Tibial nerve (tissue), 4 donors: ENCODE results near the gene KIF17. TPM values are rescaled to one million over a fixed set of nuclear protein-coding genes. Genes with fewer than 3 reads are reported as not detected.
A peak's percentile ranks its signal among the peaks of the same experiment; 100 is the strongest.

Experiments used
- DNase-seq, 2 donors: peaks; one replicate each; pipeline ENCODE4 v3.0.0-alpha.2; 2019; ENCODE audit warnings: low spot score in 2 of 2
- H3K27ac ChIP-seq, 4 donors: fragments of 200-600 bp; sonication (generic) in 3 of 4; one replicate each; pipeline ENCODE4 v1.5.1; 2017 to 2019; ENCODE audit warnings: mild to moderate bottlenecking in 1 of 4
- H3K27me3 ChIP-seq, 2 donors: fragments of 200-600 bp; sonication (generic) in 1 of 2; one replicate each; pipeline versions ENCODE4 v1.5.1 to v1.6.0; 2017 to 2019
- H3K36me3 ChIP-seq, 3 donors: fragments of 200-600 bp; sonication (generic); one replicate each; pipeline ENCODE4 v1.5.1; 2018 to 2019
- H3K4me1 ChIP-seq, 4 donors: fragments of 200-600 bp; sonication (generic) in 3 of 4; one replicate each; pipeline ENCODE4 v1.5.1; 2017 to 2019
- H3K4me3 ChIP-seq, 4 donors: fragments of 200-600 bp; sonication (generic) in 3 of 4; one replicate each; pipeline ENCODE4 v1.5.1; 2017 to 2019; ENCODE audit warnings: mild to moderate bottlenecking in 1 of 4, moderate library complexity in 1 of 4
- H3K9me3 ChIP-seq, 4 donors: fragments of 200-600 bp; sonication (generic) in 3 of 4; one replicate each; pipeline ENCODE4 v1.5.1; 2017 to 2019
- EP300 ChIP-seq, 2 donors: sonication (generic); formaldehyde crosslinking; IDR thresholded peaks; one replicate each; pipeline ENCODE4 v1.6.1; 2017; ENCODE audit warnings: antibody characterized with exemption in 2 of 2, mild to moderate bottlenecking in 1 of 2
- POLR2A ChIP-seq, 2 donors: fragments of 450-650 bp; IDR thresholded peaks; one replicate each; pipeline ENCODE4 v1.6.1; 2017; ENCODE audit warnings: antibody characterized with exemption in 2 of 2, mild to moderate bottlenecking in 2 of 2, moderate library complexity in 2 of 2
- WGBS, 2 donors: methylation state at CpG; one replicate each; pipeline ENCODE4 v1.1.5; 2018; 5-methylcytosine and 5-hydroxymethylcytosine counted together
- total RNA-seq, 4 donors: library from RNA; depleted of rRNA; stranded (reverse); fragments of >200 nt; gene quantifications; one replicate each; pipeline ENCODE4 v1.1.0, GENCODE V29; 2016
- TF ChIP-seq, protein P1 (sequence below), 5 experiments: fragments of 200-600 bp in 3 of 5; fragments of 450-650 bp in 2 of 5; sonication (generic) in 3 of 5; IDR thresholded peaks; one replicate each; pipeline ENCODE4 v1.5.1; 2016 to 2019; ENCODE audit warnings: antibody characterized with exemption in 5 of 5, mild to moderate bottlenecking in 3 of 5, moderate library complexity in 2 of 5

The KIF17 gene
- total RNA-seq, 4 donors from 2014 or later: 0.59 to 4.2 (median 3.3) TPM

DNA sequence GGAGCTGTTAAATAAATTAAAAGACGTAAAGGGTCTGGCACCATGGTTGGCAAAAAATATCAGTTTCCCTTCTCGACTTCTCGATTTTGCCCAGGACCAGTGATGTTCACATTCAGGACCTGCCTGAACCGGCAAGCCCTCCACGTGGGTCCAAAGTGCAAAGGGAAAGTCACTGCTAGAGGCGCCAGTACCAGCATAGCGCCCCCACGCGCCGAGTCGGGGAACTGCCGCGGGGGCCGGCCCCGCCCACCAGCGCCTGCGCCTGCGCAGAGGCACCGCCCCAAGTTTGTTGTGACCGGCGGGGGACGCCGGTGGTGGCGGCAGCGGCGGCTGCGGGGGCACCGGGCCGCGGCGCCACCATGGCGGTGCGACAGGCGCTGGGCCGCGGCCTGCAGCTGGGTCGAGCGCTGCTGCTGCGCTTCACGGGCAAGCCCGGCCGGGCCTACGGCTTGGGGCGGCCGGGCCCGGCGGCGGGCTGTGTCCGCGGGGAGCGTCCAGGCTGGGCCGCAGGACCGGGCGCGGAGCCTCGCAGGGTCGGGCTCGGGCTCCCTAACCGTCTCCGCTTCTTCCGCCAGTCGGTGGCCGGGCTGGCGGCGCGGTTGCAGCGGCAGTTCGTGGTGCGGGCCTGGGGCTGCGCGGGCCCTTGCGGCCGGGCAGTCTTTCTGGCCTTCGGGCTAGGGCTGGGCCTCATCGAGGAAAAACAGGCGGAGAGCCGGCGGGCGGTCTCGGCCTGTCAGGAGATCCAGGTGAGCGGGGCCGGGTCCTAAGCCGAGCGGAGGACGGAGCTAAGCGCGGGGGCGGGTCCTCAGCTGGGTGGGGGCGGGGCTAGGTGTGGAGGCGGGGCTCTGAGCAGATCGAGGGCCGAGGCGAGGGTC, 84.4 kb downstream of the KIF17 start, which contains the start of gene PINK1:
Gene PINK1 (plus strand): TSS at position 269 of the 875 bp plus-strand sequence. CDS start 91 bp downstream, at position 360.
- peaks cover 0 to 10% of the 10 kb centered on the region in 2 donors for H3K27me3 ChIP-seq
- peak; percentile 62 to 77 for DNase-seq
- H3K36me3 ChIP-seq: peaks cover 0 to 19% (median 0%) of the 10 kb centered on the region in 3 donors
- H3K9me3 ChIP-seq: no peaks in the 10 kb centered on the region
- H3K27ac ChIP-seq: peak within 1 kb of the TSS; percentile 21 to 95 (median 93)
- peaks cover 0 to 32% (median 12%) of the 10 kb centered on the region in 4 donors for H3K4me1 ChIP-seq
- peak within 1 kb of the TSS; percentile 71 to 99 (median 92) for H3K4me3 ChIP-seq
- 5% methylated on average over 20 to 29 of the region's 93 CpGs for WGBS, 2 donors
- TF ChIP-seq POLR2A (IDR thresholded peaks at IDR 0.05) (peak; percentile 70 to 86), EP300 (IDR thresholded peaks at IDR 0.05) (peak in 1 of 2 donors; percentile 66)
- TF ChIP-seq, protein P1, sequence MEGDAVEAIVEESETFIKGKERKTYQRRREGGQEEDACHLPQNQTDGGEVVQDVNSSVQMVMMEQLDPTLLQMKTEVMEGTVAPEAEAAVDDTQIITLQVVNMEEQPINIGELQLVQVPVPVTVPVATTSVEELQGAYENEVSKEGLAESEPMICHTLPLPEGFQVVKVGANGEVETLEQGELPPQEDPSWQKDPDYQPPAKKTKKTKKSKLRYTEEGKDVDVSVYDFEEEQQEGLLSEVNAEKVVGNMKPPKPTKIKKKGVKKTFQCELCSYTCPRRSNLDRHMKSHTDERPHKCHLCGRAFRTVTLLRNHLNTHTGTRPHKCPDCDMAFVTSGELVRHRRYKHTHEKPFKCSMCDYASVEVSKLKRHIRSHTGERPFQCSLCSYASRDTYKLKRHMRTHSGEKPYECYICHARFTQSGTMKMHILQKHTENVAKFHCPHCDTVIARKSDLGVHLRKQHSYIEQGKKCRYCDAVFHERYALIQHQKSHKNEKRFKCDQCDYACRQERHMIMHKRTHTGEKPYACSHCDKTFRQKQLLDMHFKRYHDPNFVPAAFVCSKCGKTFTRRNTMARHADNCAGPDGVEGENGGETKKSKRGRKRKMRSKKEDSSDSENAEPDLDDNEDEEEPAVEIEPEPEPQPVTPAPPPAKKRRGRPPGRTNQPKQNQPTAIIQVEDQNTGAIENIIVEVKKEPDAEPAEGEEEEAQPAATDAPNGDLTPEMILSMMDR (IDR thresholded peaks at IDR 0.05): peak; percentile 96 to 100 (median 99)

GRCh38 chr1:20632386-20632785, 85.4 kb downstream of the KIF17 start:
- WGBS, 2 donors: 74 to 75% methylated on average over 3 of the region's 3 CpGs
- Histone ChIP-seq H3K9me3 (no peaks in the 10 kb centered on the region), H3K27me3 (peaks cover 0 to 10% of the 10 kb centered on the region in 2 donors), H3K36me3 (peaks cover 0 to 8% (median 0%) of the 10 kb centered on the region in 3 donors), H3K4me1 (peaks cover 0 to 32% (median 12%) of the 10 kb centered on the region in 4 donors), H3K27ac (no peak overlapping the region), H3K4me3 (no peak overlapping the region)
- no peak for TF ChIP-seq POLR2A (IDR thresholded peaks at IDR 0.05)
- no peak for TF ChIP-seq EP300 (IDR thresholded peaks at IDR 0.05)
- TF ChIP-seq, protein P1 (IDR thresholded peaks at IDR 0.05): no peak
- DNase-seq: no peak

DNA sequence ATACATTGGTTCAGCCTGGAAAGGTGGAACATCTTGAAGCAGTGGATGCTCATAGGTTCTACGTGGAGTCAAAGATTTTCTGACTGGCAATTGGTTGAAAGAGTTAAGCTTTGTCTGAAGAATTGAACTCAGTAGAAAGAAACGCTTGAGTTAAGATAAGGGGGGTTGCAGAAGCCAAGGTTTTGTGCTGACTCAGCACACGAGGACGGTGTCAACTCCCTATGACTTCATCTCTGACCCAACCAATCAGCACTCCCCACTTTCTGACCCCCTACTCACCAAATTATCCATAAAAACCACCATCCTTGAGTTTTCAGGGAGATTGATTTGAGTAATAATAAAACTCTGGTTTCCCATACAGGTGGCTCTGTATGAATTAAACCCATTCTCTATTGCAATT, 87.1 kb downstream of the KIF17 start:
- no peaks in the 10 kb centered on the region for H3K36me3 ChIP-seq
- no peak overlapping the region for H3K4me3 ChIP-seq
- WGBS, 2 donors: 31 to 48% methylated on average over 4 of the region's 4 CpGs
- no peaks in the 10 kb centered on the region for H3K9me3 ChIP-seq
- DNase-seq: no peak
- H3K4me1 ChIP-seq: peaks cover 0 to 23% (median 12%) of the 10 kb centered on the region in 4 donors
- TF ChIP-seq, protein P1 (IDR thresholded peaks at IDR 0.05): no peak
- no peak for TF ChIP-seq POLR2A (IDR thresholded peaks at IDR 0.05)
- no peak for TF ChIP-seq EP300 (IDR thresholded peaks at IDR 0.05)
- H3K27ac ChIP-seq: no peak overlapping the region
- H3K27me3 ChIP-seq: peaks cover 0 to 10% of the 10 kb centered on the region in 2 donors

DNA sequence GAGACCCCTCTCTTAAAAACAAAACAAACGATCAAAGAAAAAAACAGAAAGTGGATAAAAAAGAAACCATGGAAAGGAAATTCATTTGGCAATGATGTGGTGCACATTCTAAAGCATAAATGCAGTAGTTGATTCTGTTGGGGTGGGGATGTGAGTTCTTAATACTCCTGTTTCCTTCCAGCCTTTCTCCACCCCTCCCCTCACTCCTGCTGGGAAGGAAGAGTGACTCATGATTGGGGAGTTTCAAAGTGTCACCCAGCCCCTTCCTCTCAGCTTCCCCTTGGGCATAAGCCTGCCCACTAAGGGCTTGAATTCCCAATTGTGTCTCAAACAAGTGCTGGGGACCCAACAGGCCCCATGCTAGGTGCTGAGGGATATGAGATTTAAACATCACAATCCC, 91.3 kb downstream of the KIF17 start:
- H3K27me3 ChIP-seq: peaks cover 0 to 17% of the 10 kb centered on the region in 2 donors
- WGBS, 2 donors: 49 to 58% methylated on average over 1 of the region's 1 CpG

More for the DNA sequence above, 91.3 kb downstream of the KIF17 start:
- Histone ChIP-seq H3K4me3 (no peak overlapping the region), H3K36me3 (no peaks in the 10 kb centered on the region), H3K27ac (no peak overlapping the region), H3K4me1 (no peaks in the 10 kb centered on the region), H3K9me3 (no peaks in the 10 kb centered on the region)
- TF ChIP-seq, protein P1 (IDR thresholded peaks at IDR 0.05): no peak
- no peak for TF ChIP-seq POLR2A (IDR thresholded peaks at IDR 0.05)
- no peak for DNase-seq
